ENCODE results near the gene ENPP4.
"Not testable (repeated sequence)": the region's sequence is repeated elsewhere in the genome, so short reads cannot be mapped to it uniquely, and the experiment has no call there.

The ENPP4 gene

DNA sequence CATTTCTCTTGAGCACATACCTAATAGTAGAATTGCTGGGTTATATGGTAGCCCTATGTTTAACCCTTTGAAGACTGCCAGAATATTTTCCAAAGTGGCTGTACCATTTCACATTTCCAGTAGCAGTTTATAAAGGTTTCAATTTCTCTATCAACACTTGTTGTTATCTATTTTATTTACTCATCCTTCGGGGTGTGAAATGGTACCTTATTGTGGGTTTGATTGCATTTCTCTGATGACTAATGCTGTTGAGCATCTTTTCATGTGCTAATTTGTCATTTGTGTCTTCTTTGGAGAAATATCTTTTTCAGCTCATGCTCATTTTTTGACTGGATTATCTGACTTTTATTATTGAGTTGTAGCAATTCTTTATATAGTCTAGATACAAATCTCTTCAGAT, 5.4 kb downstream of the ENPP4 start:
- Histone ChIP-seq H3K9me3 (no peaks in the 10 kb centered on the region), H3K4me3 (ENCODE audit: low read depth, low read length) (no peak overlapping the region), H3K27me3 (no peaks in the 10 kb centered on the region), H3K36me3 (no peaks in the 10 kb centered on the region), H3K4me1 (no peaks in the 10 kb centered on the region)
- DNase-seq = no peak
- no peak for TF ChIP-seq CTCF (IDR thresholded peaks at IDR 0.05; ENCODE audit: low read depth, low read length)

- H3K4me3 ChIP-seq (ENCODE audit: low read depth, low read length) = no peak overlapping the region
- no peaks in the 10 kb centered on the region for H3K36me3 ChIP-seq
- H3K9me3 ChIP-seq = no peaks in the 10 kb centered on the region
- H3K27me3 ChIP-seq = no peaks in the 10 kb centered on the region
- TF ChIP-seq CTCF (IDR thresholded peaks at IDR 0.05; ENCODE audit: low read depth, low read length) = no peak
- no peak for DNase-seq
- no peaks in the 10 kb centered on the region for H3K4me1 ChIP-seq
These were observed 7.0 kb downstream of the ENPP4 start for GRCh38 chr6:46136831-46137230.

GRCh38 chr6:46137387-46137786, 7.6 kb downstream of the ENPP4 start:
- no peaks in the 10 kb centered on the region for H3K9me3 ChIP-seq
- TF ChIP-seq CTCF (IDR thresholded peaks at IDR 0.05; ENCODE audit: low read depth, low read length) = no peak
- H3K36me3 ChIP-seq = no peaks in the 10 kb centered on the region
- H3K27me3 ChIP-seq = no peaks in the 10 kb centered on the region
- no peaks in the 10 kb centered on the region for H3K4me1 ChIP-seq
- no peak for DNase-seq
- no peak overlapping the region for H3K4me3 ChIP-seq (ENCODE audit: low read depth, low read length)

DNA sequence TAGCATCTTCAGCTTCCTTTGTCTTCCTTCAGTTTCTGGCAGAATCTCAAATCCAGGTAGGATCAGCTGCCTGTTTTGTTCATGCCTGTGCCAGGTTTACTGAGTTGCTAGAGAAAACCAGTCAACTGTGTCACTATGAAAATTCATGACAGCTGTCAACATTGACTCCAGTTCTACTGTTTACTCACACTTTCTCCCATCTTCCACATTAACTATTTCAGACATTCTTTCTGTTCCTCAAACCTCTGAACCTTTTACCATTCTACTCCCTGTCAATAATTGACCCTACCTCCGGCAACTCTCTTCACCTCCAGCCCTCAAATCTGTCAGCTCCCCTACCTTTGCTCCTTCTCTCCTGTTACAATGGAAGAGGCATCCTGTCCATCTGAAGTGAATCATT, 8.5 kb downstream of the ENPP4 start:
- Histone ChIP-seq H3K27me3 (no peaks in the 10 kb centered on the region), H3K4me1 (no peaks in the 10 kb centered on the region), H3K9me3 (no peaks in the 10 kb centered on the region), H3K36me3 (no peaks in the 10 kb centered on the region), H3K4me3 (ENCODE audit: low read depth, low read length) (no peak overlapping the region)
- DNase-seq = no peak
- TF ChIP-seq CTCF (IDR thresholded peaks at IDR 0.05; ENCODE audit: low read depth, low read length) = no peak

- no peak for DNase-seq
- no peak for TF ChIP-seq CTCF (IDR thresholded peaks at IDR 0.05; ENCODE audit: low read depth, low read length)
- Histone ChIP-seq H3K4me3 (ENCODE audit: low read depth, low read length) (no peak overlapping the region), H3K9me3 (no peaks in the 10 kb centered on the region), H3K4me1 (no peaks in the 10 kb centered on the region), H3K36me3 (no peaks in the 10 kb centered on the region), H3K27me3 (no peaks in the 10 kb centered on the region)
These were observed 14.5 kb downstream of the ENPP4 start for GRCh38 chr6:46144270-46144669.

DNA sequence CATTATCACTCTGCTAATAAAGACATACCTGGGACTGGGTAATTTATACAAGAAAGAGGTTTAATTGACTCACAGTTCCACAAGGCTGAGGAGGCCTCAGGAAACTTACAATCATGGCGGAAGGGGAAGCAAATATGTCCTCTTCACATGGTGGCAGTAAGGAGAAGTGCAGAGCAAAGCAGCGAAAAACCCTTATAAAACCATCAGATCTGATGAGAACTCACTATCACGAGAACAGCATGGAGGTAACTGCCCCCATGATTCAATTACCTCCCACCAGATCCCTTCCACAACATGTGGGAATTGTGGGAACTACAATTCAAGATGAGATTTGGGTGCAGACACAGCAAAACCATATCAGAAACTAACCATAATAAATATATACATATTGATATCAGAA, 19.3 kb downstream of the ENPP4 start:
- not testable (repeated sequence) for H3K27me3 ChIP-seq

GRCh38 chr6:46156701-46157100, 26.9 kb downstream of the ENPP4 start:
- Histone ChIP-seq H3K9me3 (no peaks in the 10 kb centered on the region; the same call in 1 of the 2 replicates), H3K4me1 (no peaks in the 10 kb centered on the region), H3K36me3 (no peaks in the 10 kb centered on the region), H3K4me3 (ENCODE audit: low read depth, low read length) (no peak overlapping the region), H3K27me3 (no peaks in the 10 kb centered on the region)
- DNase-seq = no peak
- TF ChIP-seq CTCF (IDR thresholded peaks at IDR 0.05; ENCODE audit: low read depth, low read length) = no peak

More for the DNA sequence above, 19.3 kb downstream of the ENPP4 start:
- DNase-seq; H3K4me3 ChIP-seq (ENCODE audit: low read depth, low read length); H3K4me1 ChIP-seq; H3K36me3 ChIP-seq; H3K9me3 ChIP-seq: not testable (repeated sequence)

Data from BE2C (cell line).